IMR-90 (cell line): ENCODE data around the gene ARRDC2.

Experiments used
- BHLHE40 ChIP-seq: fragments of 150-350 bp; IDR thresholded peaks from 2 replicates; pipeline ENCODE4 v1.6.1; 2016; ENCODE audit warnings: mild to moderate bottlenecking, low read depth, low read length
- CEBPB ChIP-seq: IDR thresholded peaks from 2 replicates; pipeline ENCODE4 v1.6.1; 2012; ENCODE audit warnings: low read depth, low read length, improper control_type of control experiment
- CHD1 ChIP-seq: IDR thresholded peaks from 2 replicates; pipeline ENCODE4 v1.6.1; 2012; ENCODE audit warnings: low read depth, low read length, improper control_type of control experiment
- CTCF ChIP-seq: conservative IDR thresholded peaks from 2 replicates; pipeline ENCODE4 v1.5.1; 2012; ENCODE audit warnings: mild to moderate bottlenecking, low read depth, low read length, improper control_type of control experiment
- MAFK ChIP-seq: IDR thresholded peaks from 2 replicates; pipeline ENCODE4 v1.6.1; 2012; ENCODE audit warnings: low read depth, low read length, improper control_type of control experiment
- MAZ ChIP-seq: IDR thresholded peaks from 2 replicates; pipeline ENCODE4 v1.6.1; 2012; ENCODE audit warnings: low read depth, mild to moderate bottlenecking, low read length, improper control_type of control experiment, moderate library complexity, borderline replicate concordance
- POLR2A ChIP-seq: IDR thresholded peaks from 2 replicates; pipeline ENCODE4 v1.6.1; 2012; ENCODE audit warnings: mild to moderate bottlenecking, low read depth, low read length
- RAD21 ChIP-seq: IDR thresholded peaks from 2 replicates; pipeline ENCODE4 v1.6.1; 2012; ENCODE audit warnings: low read length, improper control_type of control experiment
- RFX5 ChIP-seq: IDR thresholded peaks from 2 replicates; pipeline ENCODE4 v1.8.0; 2012; ENCODE audit warnings: low read depth, mild to moderate bottlenecking, low read length, moderate library complexity

- no peak for TF ChIP-seq CTCF
- TF ChIP-seq RFX5, result no peak
- TF ChIP-seq MAFK, result no peak
- TF ChIP-seq CEBPB, result no peak
- no peak for TF ChIP-seq POLR2A
- TF ChIP-seq CHD1, result no peak
- TF ChIP-seq MAZ, result no peak
- no peak for TF ChIP-seq RAD21
- no peak for TF ChIP-seq BHLHE40
Measured at GRCh38 chr19:17975032-17975431, 32.9 kb upstream of the ARRDC2 start.
